ENCODE measurements around the gene ANXA2R.

The ANXA2R gene

DNA sequence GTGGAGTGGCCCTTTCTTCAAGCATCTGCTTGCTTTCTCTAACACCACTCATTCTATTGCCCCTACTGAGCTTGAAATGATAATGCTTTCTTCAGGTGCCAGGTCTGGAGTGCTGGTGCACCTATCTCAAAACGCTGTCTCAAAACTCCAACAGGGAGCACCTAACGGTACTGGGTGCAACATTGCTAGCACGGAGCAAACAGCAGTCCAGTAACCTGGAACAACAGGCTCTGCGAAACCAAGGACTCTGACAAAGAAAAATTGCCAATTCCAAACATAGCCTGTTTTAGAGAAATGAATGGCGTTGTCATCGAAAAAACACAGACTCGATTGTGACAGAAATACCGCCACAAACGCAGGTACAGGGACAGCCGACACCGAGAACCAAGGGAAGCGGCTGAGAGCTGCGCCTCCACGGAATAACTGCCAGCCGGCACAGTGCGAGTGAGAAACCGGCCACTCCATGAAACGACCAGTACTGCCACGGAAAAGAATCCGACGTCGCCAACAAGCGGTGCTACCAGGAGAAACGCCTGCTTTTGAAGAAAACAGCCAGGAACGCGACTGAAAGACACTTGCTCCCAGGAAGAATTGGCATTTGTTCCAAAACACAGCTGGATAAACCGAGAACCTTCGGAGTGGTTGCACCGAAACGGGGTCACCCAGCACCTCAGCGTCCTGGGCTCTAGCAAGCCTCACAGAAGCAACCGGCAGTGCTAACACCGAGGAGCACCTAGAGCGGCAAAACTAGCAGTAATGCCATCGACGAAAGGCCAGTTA lies 3.1 kb downstream of the ANXA2R start:
- Histone ChIP-seq H3K9me3 (ENCODE audit: control insufficient read depth, low read length) (no peaks in the 10 kb centered on the region), H3K4me1 (no peaks in the 10 kb centered on the region), H3K4me3 (ENCODE audit: low read depth, low read length) (peak overlapping the region; percentile 27), H3K27ac (peak overlapping the region; percentile 9), H3K4me2 (ENCODE audit: low read length) (no peak overlapping the region), H3K79me2 (no peaks in the 10 kb centered on the region), H3K9ac (no peak overlapping the region), H3K36me3 (ENCODE audit: control insufficient read depth, insufficient read depth, low read length) (no peaks in the 10 kb centered on the region), H3K27me3 (ENCODE audit: control insufficient read depth, insufficient read depth, low read length) (peaks cover 31% of the 10 kb centered on the region), H2AFZ (no peak overlapping the region)
- no peak for TF ChIP-seq CTCF (IDR thresholded peaks at IDR 0.05)

GRCh38 chr5:43036409-43036808 lies 3.7 kb downstream of the ANXA2R start:
- H3K4me2 ChIP-seq (ENCODE audit: low read length), result no peak overlapping the region
- no peak overlapping the region for H3K27ac ChIP-seq
- no peak for TF ChIP-seq CTCF (IDR thresholded peaks at IDR 0.05)
- no peaks in the 10 kb centered on the region for H3K79me2 ChIP-seq
- no peaks in the 10 kb centered on the region for H3K36me3 ChIP-seq (ENCODE audit: control insufficient read depth, insufficient read depth, low read length)
- peaks cover 31% of the 10 kb centered on the region for H3K27me3 ChIP-seq (ENCODE audit: control insufficient read depth, insufficient read depth, low read length)
- no peak overlapping the region for H3K4me3 ChIP-seq (ENCODE audit: low read depth, low read length)
- no peak overlapping the region for H2AFZ ChIP-seq
- no peaks in the 10 kb centered on the region for H3K4me1 ChIP-seq
- no peaks in the 10 kb centered on the region for H3K9me3 ChIP-seq (ENCODE audit: control insufficient read depth, low read length)
- no peak overlapping the region for H3K9ac ChIP-seq

- no peak overlapping the region for H3K4me3 ChIP-seq (ENCODE audit: low read depth, low read length)
- no peak overlapping the region for H3K4me2 ChIP-seq (ENCODE audit: low read length)
- no peaks in the 10 kb centered on the region for H3K79me2 ChIP-seq
- H3K36me3 ChIP-seq (ENCODE audit: control insufficient read depth, insufficient read depth, low read length), result no peaks in the 10 kb centered on the region
- no peak for TF ChIP-seq CTCF (IDR thresholded peaks at IDR 0.05)
- H3K9ac ChIP-seq, result no peak overlapping the region
- no peak overlapping the region for H2AFZ ChIP-seq
- no peaks in the 10 kb centered on the region for H3K9me3 ChIP-seq (ENCODE audit: control insufficient read depth, low read length)
- H3K27me3 ChIP-seq (ENCODE audit: control insufficient read depth, insufficient read depth, low read length), result peaks cover 23% of the 10 kb centered on the region
- H3K4me1 ChIP-seq, result no peaks in the 10 kb centered on the region
- H3K27ac ChIP-seq, result no peak overlapping the region
Measured at GRCh38 chr5:43034591-43034968, 5.5 kb downstream of the ANXA2R start.

DNA sequence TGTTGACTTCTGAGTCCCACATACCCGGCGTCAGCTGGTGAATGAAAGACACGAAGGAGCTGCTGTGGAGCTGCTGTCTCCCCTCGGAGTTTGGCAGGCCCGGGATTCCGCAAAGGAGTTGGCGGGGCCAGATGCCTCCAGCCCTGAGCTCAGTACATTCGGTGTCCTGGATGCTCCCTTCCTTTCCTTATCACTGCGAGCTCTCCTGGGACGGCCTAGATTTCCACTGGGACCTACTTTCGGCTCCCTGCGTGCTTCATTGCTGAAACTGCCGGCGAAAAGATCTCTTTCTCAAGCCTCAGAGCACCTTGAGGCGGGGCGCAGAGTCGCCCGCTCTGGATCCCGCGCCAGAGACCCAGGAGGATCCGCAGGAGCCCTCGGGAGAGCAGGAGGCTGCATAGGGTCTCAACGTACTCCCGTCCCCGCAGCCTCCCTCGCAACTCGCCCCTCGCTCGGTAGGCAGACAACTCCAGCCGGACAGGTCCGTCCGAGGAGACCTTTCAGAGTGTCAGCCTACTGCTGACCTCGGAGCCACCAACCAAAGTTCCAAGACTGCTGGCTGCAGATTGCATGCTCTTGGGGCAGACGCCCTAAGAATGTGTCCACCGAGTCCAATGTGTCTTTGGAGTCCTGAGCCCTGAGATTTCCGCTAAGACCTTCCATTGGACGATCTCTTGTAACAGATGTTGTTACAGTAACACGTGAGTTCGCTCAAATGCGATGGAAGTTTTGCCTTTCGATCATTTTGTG lies 6.1 kb downstream of the ANXA2R start:
- H3K4me1 ChIP-seq, result no peaks in the 10 kb centered on the region
- no peaks in the 10 kb centered on the region for H3K9me3 ChIP-seq (ENCODE audit: control insufficient read depth, low read length)
- H3K36me3 ChIP-seq (ENCODE audit: control insufficient read depth, insufficient read depth, low read length), result no peaks in the 10 kb centered on the region
- H3K9ac ChIP-seq, result no peak overlapping the region
- H3K27ac ChIP-seq, result no peak overlapping the region
- H3K4me2 ChIP-seq (ENCODE audit: low read length), result no peak overlapping the region
- H2AFZ ChIP-seq, result peak overlapping the region; percentile 15
- no peak for TF ChIP-seq CTCF (IDR thresholded peaks at IDR 0.05)
- H3K27me3 ChIP-seq (ENCODE audit: control insufficient read depth, insufficient read depth, low read length), result peaks cover 19% of the 10 kb centered on the region
- H3K79me2 ChIP-seq, result no peaks in the 10 kb centered on the region
- no peak overlapping the region for H3K4me3 ChIP-seq (ENCODE audit: low read depth, low read length)
